OCI-LY1 (cell line): ENCODE measurements around the gene GPR137B.

Experiments used
- H2AFZ ChIP-seq: fragments of 200-600 bp; sonication (generic), shearing (Covaris generic); 2 replicates; pipeline ENCODE4 v1.6.0; 2014; ENCODE audit warnings: antibody characterized with exemption, mild to moderate bottlenecking, low read length
- H3F3A ChIP-seq: fragments of 200-600 bp; sonication (generic), shearing (Covaris generic); 2 replicates; pipeline ENCODE4 v1.6.0; 2014; ENCODE audit warnings: mild to moderate bottlenecking, antibody characterized with exemption, low read length, moderate library complexity; ENCODE audit not compliant: insufficient read depth
- H3K27ac ChIP-seq: fragments of 200-600 bp; sonication (generic); 2 replicates; pipeline ENCODE4 v1.5.1; 2014; ENCODE audit warnings: low read length, mixed run types, mild to moderate bottlenecking, low read depth; ENCODE audit not compliant: poor library complexity, severe bottlenecking
- H3K27me3 ChIP-seq: fragments of 200-600 bp; sonication (generic); 2 replicates; pipeline ENCODE4 v1.6.0; 2014; ENCODE audit warnings: antibody characterized with exemption, mild to moderate bottlenecking, low read length, moderate library complexity; ENCODE audit not compliant: insufficient read depth
- H3K36me3 ChIP-seq: fragments of 200-600 bp; sonication (generic); 2 replicates; pipeline ENCODE4 v1.6.1; 2014; ENCODE audit warnings: mild to moderate bottlenecking, antibody characterized with exemption, low read length, moderate library complexity, mixed read lengths; ENCODE audit not compliant: insufficient read depth
- H3K4me1 ChIP-seq: fragments of 200-600 bp; sonication (generic); 2 replicates; pipeline ENCODE4 v1.5.1; 2014; ENCODE audit warnings: mild to moderate bottlenecking, low read length, moderate library complexity; ENCODE audit not compliant: insufficient read depth, severe bottlenecking
- H3K4me2 ChIP-seq: fragments of 200-600 bp; sonication (generic), shearing (Covaris generic); 2 replicates; pipeline ENCODE4 v1.6.1; 2014; ENCODE audit warnings: low read length
- H3K4me3 ChIP-seq: fragments of 200-600 bp; sonication (generic); 2 replicates; pipeline ENCODE4 v1.5.1; 2014; ENCODE audit warnings: low read length, low read depth, mild to moderate bottlenecking, mixed read lengths; ENCODE audit not compliant: poor library complexity, severe bottlenecking
- H3K79me2 ChIP-seq: fragments of 200-600 bp; shearing (Covaris generic); 2 replicates; pipeline ENCODE4 v1.6.1; 2016; ENCODE audit warnings: mixed run types, low read length, mixed read lengths; ENCODE audit not compliant: insufficient read depth
- H3K9ac ChIP-seq: fragments of 200-600 bp; sonication (generic), shearing (Covaris generic); 2 replicates; pipeline ENCODE4 v1.6.1; 2014; ENCODE audit warnings: mild to moderate bottlenecking, low read length, mixed read lengths
- H3K9me2 ChIP-seq: fragments of 200-600 bp; sonication (generic), shearing (Covaris generic); 2 replicates; pipeline ENCODE4 v1.6.1; 2014; ENCODE audit warnings: low read depth, mild to moderate bottlenecking, low read length, mixed read lengths
- H3K9me3 ChIP-seq: fragments of 200-600 bp; shearing (Covaris generic); 2 replicates; pipeline ENCODE4 v1.6.1; 2014; ENCODE audit warnings: low read length, mixed read lengths
- H4K20me1 ChIP-seq: fragments of 200-600 bp; sonication (generic), shearing (Covaris generic); 2 replicates; pipeline ENCODE4 v1.6.0; 2016; ENCODE audit warnings: mild to moderate bottlenecking, low read length; ENCODE audit not compliant: insufficient read depth
- CTCF ChIP-seq: fragments of 200-600 bp; sonication (generic), shearing (Covaris generic); IDR thresholded peaks from 2 replicates; pipeline ENCODE4 v1.5.1; 2017; ENCODE audit warnings: mild to moderate bottlenecking, antibody characterized with exemption, low read length, moderate library complexity, mixed read lengths
- EZH2 ChIP-seq: fragments of 200-600 bp; sonication (generic), shearing (Covaris generic); IDR thresholded peaks from 2 replicates; pipeline ENCODE4 v1.8.0; 2017; ENCODE audit warnings: borderline replicate concordance, mixed run types, mild to moderate bottlenecking, antibody characterized with exemption, low read length, moderate library complexity, mixed read lengths

GPR137B gene

GRCh38 chr1:236253918-236254637, 111.7 kb downstream of the GPR137B start:
- H3K27me3 ChIP-seq: no peaks in the 10 kb centered on the region
- no peak overlapping the region for H3K4me3 ChIP-seq
- no peak overlapping the region for H3K9ac ChIP-seq
- H3K36me3 ChIP-seq: no peaks in the 10 kb centered on the region; the same call in 1 of the 2 replicates
- H4K20me1 ChIP-seq: no peaks in the 10 kb centered on the region
- no peak overlapping the region for H3K4me2 ChIP-seq
- no peaks in the 10 kb centered on the region for H3K9me2 ChIP-seq
- H3K27ac ChIP-seq: no peak overlapping the region
- H3K79me2 ChIP-seq: no peaks in the 10 kb centered on the region
- no peaks in the 10 kb centered on the region for H3F3A ChIP-seq
- no peaks in the 10 kb centered on the region; the same call in 1 of the 2 replicates for H3K9me3 ChIP-seq
- H2AFZ ChIP-seq: no peak overlapping the region
- H3K4me1 ChIP-seq: no peaks in the 10 kb centered on the region
- TF ChIP-seq CTCF (no peak), EZH2 (no peak)

GRCh38 chr1:236257216-236257615, 114.9 kb downstream of the GPR137B start:
- no peak overlapping the region for H3K9ac ChIP-seq
- H3K36me3 ChIP-seq: no peaks in the 10 kb centered on the region; the same call in 1 of the 2 replicates

GRCh38 chr1:236258114-236258622, 115.8 kb downstream of the GPR137B start:
- Histone ChIP-seq H3K9me2 (no peaks in the 10 kb centered on the region), H2AFZ (no peak overlapping the region), H3K4me2 (no peak overlapping the region), H3K9me3 (no peaks in the 10 kb centered on the region; the same call in 1 of the 2 replicates), H3K4me1 (no peaks in the 10 kb centered on the region), H3K4me3 (no peak overlapping the region), H4K20me1 (no peaks in the 10 kb centered on the region), H3K9ac (no peak overlapping the region), H3K79me2 (no peaks in the 10 kb centered on the region), H3K36me3 (peaks cover 5% of the 10 kb centered on the region), H3K27me3 (no peaks in the 10 kb centered on the region), H3F3A (no peaks in the 10 kb centered on the region), H3K27ac (no peak overlapping the region)
- TF ChIP-seq EZH2: no peak
- no peak for TF ChIP-seq CTCF

More at GRCh38 chr1:236257216-236257615, 114.9 kb downstream of the GPR137B start:
- Histone ChIP-seq H4K20me1 (no peaks in the 10 kb centered on the region), H3K79me2 (no peaks in the 10 kb centered on the region), H3K9me3 (no peaks in the 10 kb centered on the region; the same call in 1 of the 2 replicates), H2AFZ (no peak overlapping the region), H3K4me2 (no peak overlapping the region), H3K4me3 (no peak overlapping the region), H3K27ac (no peak overlapping the region), H3K9me2 (no peaks in the 10 kb centered on the region), H3K4me1 (no peaks in the 10 kb centered on the region), H3K27me3 (no peaks in the 10 kb centered on the region), H3F3A (no peaks in the 10 kb centered on the region)
- TF ChIP-seq EZH2 (no peak), CTCF (no peak)
